Measurements from ENCODE around the gene TGM1.

DNA sequence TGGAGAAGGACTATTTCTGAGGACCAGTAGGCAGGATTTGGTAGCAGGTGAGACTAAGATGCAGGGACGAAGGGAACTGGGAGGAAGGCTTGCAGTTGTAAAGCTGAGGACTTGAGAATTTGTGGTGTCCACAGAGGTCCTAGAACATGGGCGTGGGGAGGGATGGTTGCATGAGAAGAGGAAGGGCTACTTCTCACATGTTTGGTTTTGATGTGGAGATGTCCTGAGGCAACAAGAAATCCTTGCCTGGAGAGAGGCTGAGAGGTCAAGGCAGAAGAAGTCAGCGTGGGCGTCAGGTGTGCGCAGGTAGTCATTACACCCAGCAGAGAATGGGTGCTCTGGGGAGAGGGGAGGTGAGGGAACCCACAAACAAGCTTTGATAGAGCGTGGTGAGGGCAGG lies 14.1 kb upstream of the TGM1 start:
- no peak for TF ChIP-seq FOXK2 (IDR thresholded peaks at IDR 0.05)
- TF ChIP-seq CTBP1 (IDR thresholded peaks at IDR 0.05; ENCODE audit: borderline replicate concordance) = no peak
- no peak for TF ChIP-seq SUZ12 (IDR thresholded peaks at IDR 0.05)
- no peak for TF ChIP-seq BHLHE40 (IDR thresholded peaks at IDR 0.05; ENCODE audit: borderline replicate concordance)
- no peak for TF ChIP-seq SP1 (IDR thresholded peaks at IDR 0.05)
- TF ChIP-seq ELF4 (IDR thresholded peaks at IDR 0.05) = no peak
- TF ChIP-seq NFRKB (IDR thresholded peaks at IDR 0.05) = no peak
- no peak for TF ChIP-seq TARDBP (IDR thresholded peaks at IDR 0.05)
- TF ChIP-seq FOXM1 (IDR thresholded peaks at IDR 0.05; ENCODE audit: borderline replicate concordance) = no peak
- no peak for TF ChIP-seq FOXA1 (IDR thresholded peaks at IDR 0.05)

Measured in HEK293T (cell line).